CD4-positive, alpha-beta T cell treated with Interferon gamma for 1 hour (primary cell): Measurements from ENCODE around the gene POLR1G.

Experiments
- DNase-seq: peaks from one replicate; pipeline ENCODE4 v3.0.0-alpha.2; 2020

The POLR1G gene

DNA sequence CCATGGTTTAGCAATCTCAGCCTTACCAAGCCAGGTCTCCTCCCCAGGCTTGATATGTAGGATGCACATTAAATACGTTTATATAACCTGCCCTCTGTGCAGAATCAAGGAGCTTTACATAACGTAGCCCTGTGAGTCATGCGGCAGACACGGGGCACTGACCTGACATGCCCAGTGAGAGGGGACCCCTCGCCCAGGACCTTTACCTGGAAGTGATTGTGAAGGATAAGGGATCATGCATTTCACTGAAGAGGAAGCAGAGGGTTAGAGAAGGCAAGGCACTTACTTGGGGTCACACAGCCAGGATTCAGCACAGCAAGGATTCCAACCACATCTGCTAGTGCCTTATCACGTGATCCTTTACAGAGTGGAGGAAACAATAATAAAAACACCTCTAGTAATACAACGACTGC is 42.4 kb downstream of the POLR1G start:
- peak; percentile 25 for DNase-seq

DNA sequence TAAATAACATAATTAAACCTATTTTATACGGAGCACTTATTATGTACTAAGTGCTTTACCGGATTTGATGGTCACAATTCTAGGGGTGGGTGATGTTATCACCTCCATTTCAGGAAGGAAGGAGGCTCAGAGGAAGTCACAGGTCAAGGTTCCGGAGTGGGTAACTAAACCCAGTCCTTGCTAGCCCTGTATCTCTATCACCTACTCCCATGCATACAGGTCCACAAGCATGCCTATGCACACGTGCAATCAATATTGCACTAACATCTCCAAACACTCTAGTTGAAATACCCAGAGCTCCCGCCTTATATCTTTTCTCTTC is 43.5 kb downstream of the POLR1G start:
- DNase-seq: peak; percentile 64

DNA sequence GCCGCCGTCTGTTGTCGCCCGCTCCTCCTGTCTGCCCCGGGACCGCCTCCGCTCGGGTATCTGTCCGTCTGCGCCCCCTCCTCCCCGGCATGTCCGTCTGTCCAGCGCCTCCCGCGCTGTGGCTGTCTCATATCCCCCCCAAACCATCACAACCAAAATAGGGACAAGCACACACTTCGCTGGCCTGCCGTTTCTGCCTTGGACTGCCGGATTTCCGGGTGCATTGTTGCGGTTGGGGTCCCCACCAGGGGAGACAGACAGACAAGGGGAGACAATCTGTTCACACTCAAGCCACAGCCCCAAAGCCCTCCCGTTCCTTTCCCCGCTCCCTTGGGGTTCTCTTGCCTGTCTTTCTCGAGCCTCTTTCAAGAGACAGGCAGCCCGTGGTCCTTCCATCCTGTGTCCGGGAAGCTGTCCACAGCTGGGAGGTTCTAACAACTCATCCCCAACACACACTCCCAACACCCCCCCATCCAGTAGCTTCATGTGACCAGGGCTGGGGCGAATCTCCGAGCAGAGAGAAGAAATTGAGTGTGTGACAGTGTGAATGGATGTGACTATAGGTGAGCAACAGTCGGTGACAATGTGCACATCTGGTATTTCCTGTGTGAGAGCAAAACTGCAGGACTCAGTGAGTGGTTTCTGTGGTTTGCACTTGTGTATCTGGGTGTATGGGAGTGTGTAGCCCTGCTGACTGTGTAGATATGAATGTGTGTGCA is 44.8 kb downstream of the POLR1G start:
- DNase-seq: peak; percentile 80

DNA sequence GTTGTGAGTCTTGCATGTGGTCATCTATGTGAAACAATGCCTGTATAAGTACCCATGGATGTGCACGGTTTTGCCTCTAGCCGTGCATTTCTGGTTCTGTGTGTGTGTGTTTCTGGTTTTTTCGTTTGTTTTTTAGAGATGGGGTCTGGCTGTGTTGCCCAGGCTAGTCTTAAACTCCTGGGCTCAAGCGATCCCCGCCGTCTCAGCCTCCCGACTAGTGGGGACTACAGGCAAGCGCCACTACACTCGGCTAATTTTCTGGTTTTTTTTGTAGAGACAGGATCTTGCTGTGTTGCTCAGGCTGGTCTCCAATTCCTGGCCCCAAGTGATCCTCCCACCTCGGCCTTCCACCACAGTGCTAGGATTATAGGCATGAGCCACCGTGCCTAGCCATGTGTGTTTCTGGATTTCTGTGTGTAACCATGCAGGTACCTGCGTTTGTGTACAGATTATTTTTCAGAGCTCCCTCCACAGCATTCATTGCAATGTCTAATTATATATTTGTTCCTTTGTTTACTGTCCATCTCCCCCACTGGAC is 45.5 kb downstream of the POLR1G start:
- no peak for DNase-seq

DNA sequence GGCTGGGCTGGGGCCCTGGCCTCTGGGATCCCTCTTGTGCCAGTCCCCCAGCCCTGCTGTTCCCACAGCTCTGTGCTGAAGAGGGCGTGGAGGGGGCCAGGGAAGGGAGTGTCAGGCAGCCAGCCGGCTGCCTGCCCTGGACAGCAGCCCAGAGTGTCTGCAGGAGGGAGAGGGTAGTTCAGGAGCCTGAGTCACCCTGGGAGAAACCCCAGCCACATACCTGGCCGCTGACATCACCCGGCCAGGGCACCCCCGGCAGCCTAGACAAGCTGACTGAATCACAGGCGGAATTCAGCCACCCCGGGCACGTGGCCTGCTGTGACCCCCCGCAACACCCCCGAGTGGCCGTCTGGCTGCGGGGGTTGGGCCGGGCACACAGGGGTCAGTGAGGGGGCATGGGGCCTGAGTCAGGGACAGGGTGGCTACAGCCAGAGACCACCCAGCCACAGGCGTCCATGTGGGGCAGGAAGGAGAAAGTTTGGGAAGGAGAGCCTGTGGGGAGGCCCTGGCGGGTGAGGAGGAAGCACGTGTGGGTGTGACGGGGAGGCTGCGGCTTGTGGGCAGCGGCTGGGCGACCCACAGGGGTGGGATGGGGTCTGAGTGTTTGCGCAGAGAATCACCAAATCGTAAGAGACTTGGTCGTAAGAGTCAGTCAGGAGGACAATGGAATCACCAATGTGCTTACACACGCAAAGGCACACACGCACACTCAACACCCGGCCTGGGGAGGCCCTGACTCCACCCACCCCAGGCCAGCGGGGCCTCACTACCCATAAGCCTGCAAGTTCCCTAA is 49.5 kb downstream of the POLR1G start:
- DNase-seq: peak; percentile 89

DNA sequence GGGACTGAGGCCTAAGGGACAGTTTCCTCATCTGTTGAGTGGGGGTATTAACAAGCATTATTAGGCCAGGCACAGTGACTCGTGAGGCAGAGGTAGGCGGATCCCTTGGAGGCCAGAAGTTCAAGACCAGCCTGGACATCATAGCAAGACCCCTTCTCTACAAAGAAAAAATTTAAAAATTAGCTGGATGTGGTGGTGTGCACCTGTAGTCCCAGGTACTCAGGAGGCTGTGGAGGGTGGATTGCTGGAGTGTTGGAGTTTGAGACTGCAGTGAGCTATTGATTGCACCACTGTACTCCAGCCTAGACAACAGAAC is 50.0 kb downstream of the POLR1G start:
- no peak for DNase-seq

DNA sequence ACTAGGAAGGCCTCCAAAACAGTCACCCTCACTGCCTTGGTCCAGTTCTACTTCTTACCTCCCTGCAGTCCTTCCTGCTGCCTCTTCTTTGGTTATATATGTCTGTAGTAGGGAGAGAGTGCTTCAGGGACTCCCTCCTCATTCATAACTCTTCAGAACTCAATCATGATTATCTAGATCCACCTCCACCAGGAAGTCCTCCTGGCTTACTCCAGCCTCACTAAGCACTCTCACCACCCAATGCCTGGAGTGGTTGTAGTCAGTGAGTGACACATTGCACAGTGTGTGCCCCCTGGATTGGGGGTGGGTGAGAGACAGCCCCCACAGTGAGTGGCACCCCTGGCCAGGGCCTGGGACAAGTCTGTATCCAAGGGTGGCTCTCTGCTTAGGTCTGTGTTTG is 51.3 kb downstream of the POLR1G start:
- DNase-seq: no peak
